Neural cell (in vitro differentiated cells): ENCODE measurements around the gene NHLRC4. TPM values are rescaled to one million over a fixed set of nuclear protein-coding genes. Genes with fewer than 3 reads are reported as not detected.

Source experiments
- H2AFZ ChIP-seq: fragments of 200-600, 300-800 bp; sonication (generic), shearing (Covaris generic); 2 replicates; pipeline ENCODE4 v1.6.0; 2014; ENCODE audit warnings: low read depth, mild to moderate bottlenecking, antibody characterized with exemption, low read length, moderate library complexity
- H3F3A ChIP-seq: fragments of 200-600 bp; shearing (Covaris generic); 2 replicates; pipeline ENCODE4 v1.6.1; 2016; ENCODE audit warnings: mild to moderate bottlenecking, moderate library complexity, mixed read lengths, antibody characterized with exemption, low read length; ENCODE audit not compliant: insufficient read depth, poor library complexity, severe bottlenecking
- H3K27ac ChIP-seq: fragments of 200-600, 300-800 bp; sonication (generic), shearing (Covaris generic); 2 replicates; pipeline ENCODE4 v1.5.1; 2014; ENCODE audit warnings: mild to moderate bottlenecking, low read length, moderate library complexity
- H3K27me3 ChIP-seq: fragments of 300-800, 200-600 bp; sonication (generic), shearing (Covaris generic); 2 replicates; pipeline ENCODE4 v1.6.0; 2014; ENCODE audit warnings: mild to moderate bottlenecking, low read depth, low read length, moderate library complexity; ENCODE audit not compliant: insufficient read depth
- H3K36me3 ChIP-seq: fragments of 300-800, 200-600 bp; sonication (generic), shearing (Covaris generic); 2 replicates; pipeline ENCODE4 v1.5.1; 2014; ENCODE audit warnings: mild to moderate bottlenecking, antibody characterized with exemption, low read length, moderate library complexity; ENCODE audit not compliant: insufficient read depth
- H3K4me2 ChIP-seq: fragments of 300-800, 200-600 bp; sonication (generic), shearing (Covaris generic); 2 replicates; pipeline ENCODE4 v1.6.0; 2014; ENCODE audit warnings: mild to moderate bottlenecking, low read length
- H3K4me3 ChIP-seq: fragments of 300-800, 200-600 bp; sonication (generic), shearing (Covaris generic); 2 replicates; pipeline ENCODE4 v1.5.1; 2014; ENCODE audit warnings: mild to moderate bottlenecking, low read length, moderate library complexity
- H3K79me2 ChIP-seq: fragments of 200-600 bp; shearing (Covaris generic); replicated peaks from 2 replicates; pipeline ENCODE4 v1.6.0; 2014; ENCODE audit warnings: mild to moderate bottlenecking, low read length, moderate library complexity; ENCODE audit not compliant: insufficient read depth
- H3K9ac ChIP-seq: fragments of 300-800, 200-600 bp; sonication (generic), shearing (Covaris generic); 2 replicates; pipeline ENCODE4 v1.6.1; 2016; ENCODE audit warnings: mild to moderate bottlenecking, low read length, mixed read lengths
- H3K9me2 ChIP-seq: fragments of 200-600 bp; shearing (Covaris generic); 2 replicates; pipeline ENCODE4 v1.6.1; 2016; ENCODE audit warnings: mild to moderate bottlenecking, low read length, mixed read lengths; ENCODE audit not compliant: insufficient read depth
- H3K9me3 ChIP-seq: fragments of 200-600, 300-800 bp; sonication (generic), shearing (Covaris generic); 2 replicates; pipeline ENCODE4 v1.6.1; 2016; ENCODE audit warnings: mild to moderate bottlenecking, mixed run types, low read length, moderate library complexity, mixed read lengths
- H4K20me1 ChIP-seq: fragments of 200-600 bp; shearing (Covaris generic); 2 replicates; pipeline ENCODE4 v1.6.1; 2016; ENCODE audit warnings: mild to moderate bottlenecking, mixed run types; ENCODE audit not compliant: insufficient read depth
- EP300 ChIP-seq: fragments of 450-650 bp; conservative IDR thresholded peaks from 2 replicates; pipeline ENCODE4 v1.6.1; 2014; ENCODE audit warnings: antibody characterized with exemption, mild to moderate bottlenecking, moderate library complexity; ENCODE audit not compliant: poor library complexity, severe bottlenecking
- EZH2 ChIP-seq: fragments of 200-600, 300-800 bp; shearing (Covaris generic), sonication (generic); IDR thresholded peaks from 2 replicates; pipeline ENCODE4 v1.6.1; 2014; ENCODE audit warnings: antibody characterized with exemption, low read length, borderline replicate concordance, mild to moderate bottlenecking; ENCODE audit not compliant: insufficient read depth, poor library complexity, severe bottlenecking
- MXI1 ChIP-seq: fragments of 450-650 bp; conservative IDR thresholded peaks from 2 replicates; pipeline ENCODE4 v1.6.1; 2014; ENCODE audit warnings: antibody characterized with exemption, mild to moderate bottlenecking; ENCODE audit not compliant: poor library complexity, severe bottlenecking
- POLR2AphosphoS5 ChIP-seq: IDR thresholded peaks from 2 replicates; pipeline ENCODE4 v1.6.1; 2012
- RAD21 ChIP-seq: fragments of 450-650 bp; conservative IDR thresholded peaks from 2 replicates; pipeline ENCODE4 v1.6.1; 2014; ENCODE audit warnings: antibody characterized with exemption, mild to moderate bottlenecking, moderate library complexity
- REST ChIP-seq: IDR thresholded peaks from 2 replicates; pipeline ENCODE4 v1.6.1; 2012; ENCODE audit warnings: borderline replicate concordance
- SMC3 ChIP-seq: fragments of 450-650 bp; conservative IDR thresholded peaks from 2 replicates; pipeline ENCODE4 v1.6.1; 2014; ENCODE audit warnings: antibody characterized with exemption, mild to moderate bottlenecking, moderate library complexity; ENCODE audit not compliant: poor library complexity
- TAF1 ChIP-seq: IDR thresholded peaks from 2 replicates; pipeline ENCODE4 v1.6.1; 2012; ENCODE audit warnings: low read depth
- polyA plus RNA-seq: library from polyadenylated mRNA; depleted of rRNA; stranded (reverse); fragments of >200 nt; gene quantifications from 2 replicates; pipeline ENCODE4 v1.2.3, GENCODE V29; 2014
- TF ChIP-seq, protein P1 (sequence below): fragments of 450-650 bp; IDR thresholded peaks from 2 replicates; pipeline ENCODE4 v1.5.1; 2014; ENCODE audit warnings: antibody characterized with exemption, mild to moderate bottlenecking, moderate library complexity; ENCODE audit not compliant: poor library complexity, severe bottlenecking

NHLRC4 gene
- polyA plus RNA-seq, 1 donor from 2014 or later = not detected

- Histone ChIP-seq H3K79me2 (no peaks in the 10 kb centered on the region), H3K36me3 (no peaks in the 10 kb centered on the region)
Observed at GRCh38 chr16:549544-550263, 17.1 kb upstream of the NHLRC4 start.

GRCh38 chr16:551210-551609 is 15.6 kb upstream of the NHLRC4 start:
- H3K79me2 ChIP-seq = no peaks in the 10 kb centered on the region
- H3K27me3 ChIP-seq = no peaks in the 10 kb centered on the region
- no peak overlapping the region for H3K9ac ChIP-seq
- no peak overlapping the region for H3K4me2 ChIP-seq
- no peaks in the 10 kb centered on the region for H3K9me2 ChIP-seq
- H3K4me3 ChIP-seq = no peak overlapping the region
- H2AFZ ChIP-seq = no peak overlapping the region
- no peaks in the 10 kb centered on the region for H3F3A ChIP-seq
- TF ChIP-seq EP300 (no peak), REST (no peak), EZH2 (no peak), RAD21 (no peak), TAF1 (no peak), SMC3 (no peak), MXI1 (no peak), POLR2AphosphoS5 (no peak)
- no peaks in the 10 kb centered on the region for H4K20me1 ChIP-seq
- H3K27ac ChIP-seq = no peak overlapping the region
- H3K36me3 ChIP-seq = no peaks in the 10 kb centered on the region
- H3K9me3 ChIP-seq = no peaks in the 10 kb centered on the region

More at GRCh38 chr16:549544-550263, 17.1 kb upstream of the NHLRC4 start:
- Histone ChIP-seq H3K9me3 (no peaks in the 10 kb centered on the region), H3K27ac (no peak overlapping the region), H3K27me3 (no peaks in the 10 kb centered on the region), H2AFZ (no peak overlapping the region), H3K4me3 (no peak overlapping the region), H4K20me1 (no peaks in the 10 kb centered on the region), H3K9me2 (no peaks in the 10 kb centered on the region), H3K4me2 (no peak overlapping the region), H3K9ac (no peak overlapping the region), H3F3A (no peaks in the 10 kb centered on the region)
- TF ChIP-seq POLR2AphosphoS5 (no peak), RAD21 (no peak), TAF1 (no peak)
- TF ChIP-seq, protein P1, sequence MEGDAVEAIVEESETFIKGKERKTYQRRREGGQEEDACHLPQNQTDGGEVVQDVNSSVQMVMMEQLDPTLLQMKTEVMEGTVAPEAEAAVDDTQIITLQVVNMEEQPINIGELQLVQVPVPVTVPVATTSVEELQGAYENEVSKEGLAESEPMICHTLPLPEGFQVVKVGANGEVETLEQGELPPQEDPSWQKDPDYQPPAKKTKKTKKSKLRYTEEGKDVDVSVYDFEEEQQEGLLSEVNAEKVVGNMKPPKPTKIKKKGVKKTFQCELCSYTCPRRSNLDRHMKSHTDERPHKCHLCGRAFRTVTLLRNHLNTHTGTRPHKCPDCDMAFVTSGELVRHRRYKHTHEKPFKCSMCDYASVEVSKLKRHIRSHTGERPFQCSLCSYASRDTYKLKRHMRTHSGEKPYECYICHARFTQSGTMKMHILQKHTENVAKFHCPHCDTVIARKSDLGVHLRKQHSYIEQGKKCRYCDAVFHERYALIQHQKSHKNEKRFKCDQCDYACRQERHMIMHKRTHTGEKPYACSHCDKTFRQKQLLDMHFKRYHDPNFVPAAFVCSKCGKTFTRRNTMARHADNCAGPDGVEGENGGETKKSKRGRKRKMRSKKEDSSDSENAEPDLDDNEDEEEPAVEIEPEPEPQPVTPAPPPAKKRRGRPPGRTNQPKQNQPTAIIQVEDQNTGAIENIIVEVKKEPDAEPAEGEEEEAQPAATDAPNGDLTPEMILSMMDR = no peak
